ENCODE results near the gene CTNNA1.
"Not testable (repeated sequence)": the region's sequence is repeated elsewhere in the genome, so short reads cannot be mapped to it uniquely, and the experiment has no call there.

Gene CTNNA1

DNA sequence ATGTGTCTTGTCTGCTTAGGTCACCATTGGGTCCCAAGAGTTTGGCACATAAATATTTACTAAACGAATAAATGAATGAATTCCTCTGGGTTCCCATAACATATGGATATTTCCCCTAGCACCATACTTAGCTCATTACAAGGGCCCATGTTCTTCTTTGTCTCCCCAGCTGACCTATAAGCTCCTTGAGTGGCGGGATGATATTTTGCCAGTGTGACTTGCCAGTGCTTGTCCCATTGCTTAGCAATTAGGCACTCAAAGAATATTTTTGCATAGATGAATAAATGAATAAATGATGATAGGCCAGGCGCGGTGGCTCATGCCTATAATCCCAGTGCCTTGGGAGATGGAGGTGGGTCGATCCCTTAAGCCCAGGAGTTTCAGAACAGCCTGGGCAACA is 16.9 kb upstream of the CTNNA1 start:
- Histone ChIP-seq H3K4me3 (no peak overlapping the region), H3K27ac (no peak overlapping the region)
- TF ChIP-seq, protein P1, sequence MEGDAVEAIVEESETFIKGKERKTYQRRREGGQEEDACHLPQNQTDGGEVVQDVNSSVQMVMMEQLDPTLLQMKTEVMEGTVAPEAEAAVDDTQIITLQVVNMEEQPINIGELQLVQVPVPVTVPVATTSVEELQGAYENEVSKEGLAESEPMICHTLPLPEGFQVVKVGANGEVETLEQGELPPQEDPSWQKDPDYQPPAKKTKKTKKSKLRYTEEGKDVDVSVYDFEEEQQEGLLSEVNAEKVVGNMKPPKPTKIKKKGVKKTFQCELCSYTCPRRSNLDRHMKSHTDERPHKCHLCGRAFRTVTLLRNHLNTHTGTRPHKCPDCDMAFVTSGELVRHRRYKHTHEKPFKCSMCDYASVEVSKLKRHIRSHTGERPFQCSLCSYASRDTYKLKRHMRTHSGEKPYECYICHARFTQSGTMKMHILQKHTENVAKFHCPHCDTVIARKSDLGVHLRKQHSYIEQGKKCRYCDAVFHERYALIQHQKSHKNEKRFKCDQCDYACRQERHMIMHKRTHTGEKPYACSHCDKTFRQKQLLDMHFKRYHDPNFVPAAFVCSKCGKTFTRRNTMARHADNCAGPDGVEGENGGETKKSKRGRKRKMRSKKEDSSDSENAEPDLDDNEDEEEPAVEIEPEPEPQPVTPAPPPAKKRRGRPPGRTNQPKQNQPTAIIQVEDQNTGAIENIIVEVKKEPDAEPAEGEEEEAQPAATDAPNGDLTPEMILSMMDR (IDR thresholded peaks at IDR 0.05), result no peak
- no peak for DNase-seq (ENCODE audit: low spot score)

DNA sequence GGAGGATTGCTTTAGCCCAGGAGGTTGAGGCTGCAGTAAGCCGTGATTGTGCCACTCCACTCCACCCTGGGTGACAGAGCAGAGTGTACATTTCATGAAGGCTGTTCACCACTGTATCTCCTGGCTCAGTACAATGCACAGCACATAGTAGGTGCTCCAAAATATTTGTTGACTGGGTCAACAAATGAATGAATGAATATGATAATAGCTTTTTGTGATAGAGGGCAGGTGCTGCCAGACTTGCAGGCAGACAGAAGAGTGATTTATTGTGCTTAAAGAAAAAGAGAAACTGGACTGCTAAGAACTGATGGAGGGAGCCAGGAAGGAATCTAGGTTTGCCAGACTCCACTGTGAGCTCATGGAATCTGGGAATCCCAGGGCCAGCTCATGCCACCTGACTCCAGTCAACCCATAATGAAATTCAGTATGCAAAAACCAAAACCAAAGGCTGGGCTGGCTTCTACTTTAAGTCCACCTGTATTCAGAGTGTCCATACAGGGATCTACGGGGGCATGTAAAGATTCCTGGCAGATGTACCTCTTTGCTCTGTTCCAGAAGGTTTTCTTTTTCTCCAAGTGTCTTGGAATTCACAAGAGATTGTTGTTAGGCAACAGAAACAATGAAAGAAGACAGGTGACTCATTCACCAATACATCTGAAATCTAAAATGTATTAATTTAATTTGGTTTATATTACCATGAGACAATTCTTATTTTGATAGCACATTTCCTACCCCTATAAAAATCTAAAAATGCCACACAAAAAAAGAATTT is 15.5 kb upstream of the CTNNA1 start:
- TF ChIP-seq, protein P1 (IDR thresholded peaks at IDR 0.05), result no peak
- H3K27ac ChIP-seq, result no peak overlapping the region
- DNase-seq (ENCODE audit: low spot score), result no peak

DNA sequence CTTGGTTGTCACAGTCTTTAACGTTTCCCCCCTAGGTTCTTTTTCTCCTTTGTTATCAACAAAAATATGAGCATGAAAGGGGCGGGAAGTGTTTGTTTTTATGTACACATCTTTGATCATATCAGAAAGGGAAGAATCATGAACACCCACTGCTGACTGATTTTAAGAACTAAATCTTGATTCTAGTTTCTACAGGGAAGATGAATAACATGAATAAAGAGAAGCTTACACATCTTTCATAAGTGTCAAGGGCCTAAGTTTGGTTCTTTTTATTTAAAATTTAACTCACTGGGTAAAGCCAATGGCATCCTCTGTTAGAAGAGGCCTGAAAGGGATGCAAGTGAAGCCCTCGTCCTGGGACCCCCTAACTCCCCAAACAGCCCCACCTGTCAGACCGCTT is 14.8 kb upstream of the CTNNA1 start:
- DNase-seq (ENCODE audit: low spot score), result no peak
- no peak overlapping the region for H3K27ac ChIP-seq
- TF ChIP-seq, protein P1 (IDR thresholded peaks at IDR 0.05), result no peak
- H3K4me3 ChIP-seq, result no peak overlapping the region

More for the DNA sequence above, 15.5 kb upstream of the CTNNA1 start:
- H3K4me3 ChIP-seq, result no peak overlapping the region

DNA sequence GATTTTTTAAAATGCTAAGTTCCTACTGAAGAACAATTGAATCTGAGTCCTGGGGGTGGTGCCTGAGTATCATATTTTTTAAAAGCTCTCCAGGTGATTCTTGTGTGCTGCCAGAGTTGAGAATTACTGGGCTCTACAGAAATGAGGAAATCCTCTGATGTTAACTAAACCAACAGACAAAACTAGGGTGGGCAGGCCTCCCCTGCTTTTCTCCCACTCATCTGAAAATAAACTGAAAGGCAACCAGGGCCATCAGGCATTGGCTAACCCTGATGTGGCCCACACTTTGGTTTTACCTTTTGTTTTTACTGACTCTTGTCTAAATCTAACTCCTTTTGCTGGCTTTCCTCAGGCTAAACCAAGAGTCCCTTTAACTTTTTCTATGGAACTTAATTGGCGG is 13.3 kb upstream of the CTNNA1 start:
- DNase-seq (ENCODE audit: low spot score), result no peak
- no peak overlapping the region for H3K4me3 ChIP-seq
- H3K27ac ChIP-seq, result no peak overlapping the region
- TF ChIP-seq, protein P1 (IDR thresholded peaks at IDR 0.05), result no peak

DNA sequence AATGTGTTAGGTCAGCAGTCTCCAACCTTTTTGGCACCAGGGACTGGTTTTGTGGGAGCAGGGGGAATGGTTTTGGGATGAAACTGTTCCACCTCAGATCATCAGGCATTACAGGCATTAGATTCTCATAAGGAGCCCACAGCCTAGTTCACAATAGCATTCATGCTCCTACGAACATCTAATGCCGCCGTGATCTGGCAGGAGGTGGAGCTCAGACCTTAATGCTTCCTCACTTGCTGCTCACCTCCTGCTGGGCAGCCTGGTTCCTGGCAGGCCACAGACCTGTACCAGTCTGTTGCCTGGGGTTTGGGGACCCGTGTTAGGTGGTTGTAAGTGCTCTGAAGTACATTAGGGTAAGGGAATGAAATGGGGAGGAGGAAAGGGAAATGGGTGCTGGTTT is 9.7 kb upstream of the CTNNA1 start:
- no peak overlapping the region for H3K27ac ChIP-seq
- TF ChIP-seq, protein P1 (IDR thresholded peaks at IDR 0.05), result no peak
- no peak for DNase-seq (ENCODE audit: low spot score)
- H3K4me3 ChIP-seq, result no peak overlapping the region

DNA sequence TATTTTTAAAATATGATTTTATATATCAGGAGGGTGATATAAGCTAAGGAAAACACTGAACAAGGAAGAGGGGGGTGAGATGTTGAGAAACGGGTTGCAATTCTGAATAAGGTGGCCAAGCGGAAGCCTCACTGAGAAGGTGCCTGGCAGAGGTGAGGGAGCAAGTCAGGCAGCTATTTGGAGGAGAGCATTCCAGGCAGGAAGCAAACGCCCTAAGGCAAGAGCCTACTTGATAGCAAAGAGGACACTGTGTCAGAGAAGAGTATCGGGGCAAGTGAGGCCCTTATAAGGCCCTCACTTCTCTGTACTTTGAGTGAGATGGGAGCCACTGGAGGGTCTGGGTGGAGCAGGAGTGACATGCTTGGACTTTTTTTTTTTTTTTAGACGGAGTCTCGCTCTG is 8.0 kb upstream of the CTNNA1 start:
- Histone ChIP-seq H3K4me3 (no peak overlapping the region), H3K27ac (no peak overlapping the region)
- no peak for DNase-seq (ENCODE audit: low spot score)
- TF ChIP-seq, protein P1 (IDR thresholded peaks at IDR 0.05), result no peak

DNA sequence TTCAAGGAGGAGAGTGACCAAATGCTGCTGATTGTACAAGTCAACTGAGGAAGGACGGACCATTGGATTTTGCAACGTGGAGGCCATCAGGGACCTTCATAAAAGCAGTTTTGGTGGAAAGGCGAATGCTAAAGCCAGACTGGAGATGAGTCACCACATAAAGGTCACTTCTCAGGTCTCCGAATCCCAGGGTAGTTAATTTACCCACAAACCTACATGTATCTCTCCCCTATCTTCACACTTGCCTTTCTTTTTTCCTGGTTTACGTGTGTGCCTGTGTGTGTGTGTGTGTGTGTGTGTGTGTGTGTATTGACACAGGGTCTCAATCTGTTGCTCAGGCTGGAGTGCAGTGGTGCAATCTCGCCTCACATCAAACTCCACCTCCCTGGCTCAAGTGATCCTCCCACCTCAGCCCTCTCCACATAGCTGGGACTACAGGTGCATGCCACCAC is 4.6 kb upstream of the CTNNA1 start:
- Histone ChIP-seq H3K27ac (no peak overlapping the region), H3K4me3 (no peak overlapping the region)
- DNase-seq (ENCODE audit: low spot score), result no peak
- TF ChIP-seq, protein P1 (IDR thresholded peaks at IDR 0.05), result no peak

DNA sequence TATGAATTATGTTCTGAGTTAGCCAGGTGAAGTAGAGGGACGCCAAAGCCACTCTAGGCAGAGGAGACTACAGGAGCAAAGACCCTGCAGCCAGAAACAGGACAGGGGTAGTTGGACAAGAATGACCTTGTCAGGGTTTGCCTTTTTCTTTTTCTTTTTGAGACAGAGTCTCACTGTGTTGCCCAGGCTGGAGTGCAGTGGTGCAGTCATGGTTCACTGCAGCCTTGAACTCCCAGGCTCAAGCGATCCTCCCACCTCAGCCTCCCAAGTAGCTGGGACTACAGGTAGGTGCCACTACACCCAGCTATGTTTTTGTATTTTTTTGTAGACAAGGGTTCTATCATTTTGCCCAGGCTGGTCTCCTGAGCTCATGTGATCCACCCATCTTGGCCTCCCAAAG is 1.9 kb upstream of the CTNNA1 start:
- not testable (repeated sequence) for H3K27ac ChIP-seq; DNase-seq (ENCODE audit: low spot score); H3K4me3 ChIP-seq
